Fibroblast of lung (primary cell): ENCODE measurements around the gene ERBB3. TPM values are rescaled to one million over a fixed set of nuclear protein-coding genes. Genes with fewer than 3 reads are reported as not detected.

Experiments
- DNase-seq, 2 donors: peaks; one replicate each; pipeline versions ENCODE4 v3.0.0 to v3.0.0-alpha.2; 2010; ENCODE audit warnings: low read depth in 2 of 2
- H2AFZ ChIP-seq: 2 replicates; pipeline ENCODE4 v1.5.1; 2012; ENCODE audit warnings: low read length, control low read depth, inconsistent platforms
- H3K27ac ChIP-seq: 2 replicates; pipeline ENCODE4 v1.5.1; 2011; ENCODE audit warnings: low read length, control low read depth; ENCODE audit not compliant: insufficient read depth
- H3K27me3 ChIP-seq: 2 replicates; pipeline ENCODE4 v1.5.1; 2011; ENCODE audit warnings: mild to moderate bottlenecking, low read length; ENCODE audit not compliant: control insufficient read depth, insufficient read depth
- H3K36me3 ChIP-seq: 2 replicates; pipeline ENCODE4 v1.5.1; 2011; ENCODE audit warnings: low read length; ENCODE audit not compliant: control insufficient read depth, insufficient read depth
- H3K4me1 ChIP-seq: 2 replicates; pipeline ENCODE4 v1.5.1; 2011; ENCODE audit warnings: low read length; ENCODE audit not compliant: control insufficient read depth, insufficient read depth; ENCODE audit errors: extremely low read depth
- H3K4me2 ChIP-seq: 2 replicates; pipeline ENCODE4 v1.5.1; 2011; ENCODE audit warnings: low read length, control low read depth; ENCODE audit not compliant: insufficient read depth; ENCODE audit errors: extremely low read depth
- H3K4me3 ChIP-seq, 4 experiments: fragments of 200-600 bp in 1 of 4; sonication (generic) in 1 of 4; replicated peaks in 1 of 4; 2 replicates each; pipeline ENCODE4 v1.5.1; 2011 to 2016; ENCODE audit warnings: low read length in 4 of 4, low read depth in 3 of 4, mild to moderate bottlenecking in 3 of 4, control low read depth in 2 of 4, inconsistent platforms in 1 of 4, mixed read lengths in 1 of 4; ENCODE audit not compliant: insufficient read depth in 1 of 4; ENCODE audit errors: control extremely low read depth in 1 of 4
- H3K79me2 ChIP-seq: 2 replicates; pipeline ENCODE4 v1.5.1; 2012; ENCODE audit warnings: mild to moderate bottlenecking, low read length, inconsistent platforms; ENCODE audit not compliant: control insufficient read depth, insufficient read depth
- H3K9ac ChIP-seq: 2 replicates; pipeline ENCODE4 v1.5.1; 2011; ENCODE audit warnings: mild to moderate bottlenecking, low read length, control low read depth; ENCODE audit not compliant: insufficient read depth
- H3K9me3 ChIP-seq: 2 replicates; pipeline ENCODE4 v1.5.1; 2012; ENCODE audit warnings: low read depth, low read length; ENCODE audit not compliant: control insufficient read depth, insufficient read depth
- H4K20me1 ChIP-seq: 2 replicates; pipeline ENCODE4 v1.5.1; 2011; ENCODE audit warnings: low read length; ENCODE audit not compliant: control insufficient read depth, insufficient read depth; ENCODE audit errors: extremely low read depth
- EZH2 ChIP-seq: IDR thresholded peaks from 2 replicates; pipeline ENCODE4 v1.5.1; 2012; ENCODE audit warnings: low read length, control low read depth, mild to moderate bottlenecking; ENCODE audit errors: missing control alignments
- polyA plus RNA-seq, 2 donors: library from polyadenylated mRNA; depleted of rRNA in 1 of 2; stranded (reverse) in 1 of 2; unstranded in 1 of 2; fragments of >200 nt; gene quantifications; 2 replicates each; pipeline ENCODE4 v1.2.1, GENCODE V29; 2011 to 2012; ENCODE audit warnings: missing spikeins in 1 of 2
- total RNA-seq: library from RNA; depleted of rRNA; stranded (reverse); fragments of >200 nt; gene quantifications from 2 replicates; pipeline ENCODE4 v1.2.1, GENCODE V29; 2014
- TF ChIP-seq, protein P1 (sequence below), 2 donors: IDR thresholded peaks in 1 of 2; conservative IDR thresholded peaks in 1 of 2; 1 replicate in 1 of 2; 2 replicates in 1 of 2; pipeline ENCODE4 v1.5.1; 2011 to 2012; ENCODE audit warnings: low read length in 2 of 2, control low read depth in 1 of 2, inconsistent platforms in 1 of 2, low read depth in 1 of 2, mild to moderate bottlenecking in 1 of 2

ERBB3 gene
- total and polyA plus RNA-seq, 2 donors (not counting 1 experiment from before 2014, with no cell fraction given), result 0.66 to 0.92 TPM

DNA sequence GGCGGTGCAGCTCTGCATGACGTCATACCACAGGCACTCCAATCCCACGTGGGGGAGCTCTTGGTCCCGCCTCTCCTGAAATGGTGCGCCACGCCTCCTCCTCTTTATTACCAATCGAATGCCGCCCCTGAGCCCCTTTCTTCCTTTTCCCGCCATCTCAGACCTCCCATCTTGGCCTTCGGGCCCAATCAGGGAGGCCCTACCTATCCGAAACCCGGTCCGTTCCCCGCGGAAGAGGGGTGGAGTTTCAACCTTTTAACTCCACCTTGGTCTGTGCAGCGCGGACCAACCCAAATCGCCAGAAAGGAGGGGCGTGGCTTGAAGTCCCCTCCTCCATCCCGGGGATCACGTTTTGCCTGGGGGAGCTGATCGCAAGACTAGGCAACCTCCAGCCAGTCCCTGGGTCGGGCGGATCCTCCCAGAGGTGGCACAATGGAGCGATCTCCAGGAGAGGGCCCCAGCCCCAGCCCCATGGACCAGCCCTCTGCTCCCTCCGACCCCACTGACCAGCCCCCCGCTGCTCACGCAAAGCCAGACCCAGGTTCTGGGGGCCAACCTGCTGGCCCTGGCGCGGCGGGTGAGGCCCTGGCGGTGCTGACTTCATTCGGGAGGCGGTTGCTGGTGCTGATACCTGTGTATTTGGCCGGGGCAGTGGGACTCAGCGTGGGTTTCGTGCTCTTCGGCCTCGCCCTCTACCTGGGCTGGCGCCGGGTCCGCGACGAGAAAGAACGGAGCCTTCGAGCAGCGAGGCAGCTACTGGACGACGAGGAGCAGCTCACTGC lies 48.1 kb downstream of the ERBB3 start, which contains the start of gene ESYT1:
Gene ESYT1 (plus strand): TSS at position 380 of the 782 bp plus-strand sequence. CDS start 53 bp downstream, at position 433.
- no peaks in the 10 kb centered on the region for H4K20me1 ChIP-seq
- DNase-seq, result peak; percentile 100
- H3K27ac ChIP-seq, result peak within 1 kb of the TSS; percentile 80
- peaks cover 18% of the 10 kb centered on the region for H3K36me3 ChIP-seq
- peaks cover 25% of the 10 kb centered on the region for H3K79me2 ChIP-seq
- peak within 1 kb of the TSS; percentile 77 to 97 (median 86) for H3K4me3 ChIP-seq
- H3K27me3 ChIP-seq, result no peaks in the 10 kb centered on the region
- peaks cover 11% of the 10 kb centered on the region for H3K4me1 ChIP-seq
- H2AFZ ChIP-seq, result no peak within 1 kb of the TSS
- peak within 1 kb of the TSS; percentile 86 for H3K9ac ChIP-seq
- no peak for TF ChIP-seq EZH2
- TF ChIP-seq, protein P1, sequence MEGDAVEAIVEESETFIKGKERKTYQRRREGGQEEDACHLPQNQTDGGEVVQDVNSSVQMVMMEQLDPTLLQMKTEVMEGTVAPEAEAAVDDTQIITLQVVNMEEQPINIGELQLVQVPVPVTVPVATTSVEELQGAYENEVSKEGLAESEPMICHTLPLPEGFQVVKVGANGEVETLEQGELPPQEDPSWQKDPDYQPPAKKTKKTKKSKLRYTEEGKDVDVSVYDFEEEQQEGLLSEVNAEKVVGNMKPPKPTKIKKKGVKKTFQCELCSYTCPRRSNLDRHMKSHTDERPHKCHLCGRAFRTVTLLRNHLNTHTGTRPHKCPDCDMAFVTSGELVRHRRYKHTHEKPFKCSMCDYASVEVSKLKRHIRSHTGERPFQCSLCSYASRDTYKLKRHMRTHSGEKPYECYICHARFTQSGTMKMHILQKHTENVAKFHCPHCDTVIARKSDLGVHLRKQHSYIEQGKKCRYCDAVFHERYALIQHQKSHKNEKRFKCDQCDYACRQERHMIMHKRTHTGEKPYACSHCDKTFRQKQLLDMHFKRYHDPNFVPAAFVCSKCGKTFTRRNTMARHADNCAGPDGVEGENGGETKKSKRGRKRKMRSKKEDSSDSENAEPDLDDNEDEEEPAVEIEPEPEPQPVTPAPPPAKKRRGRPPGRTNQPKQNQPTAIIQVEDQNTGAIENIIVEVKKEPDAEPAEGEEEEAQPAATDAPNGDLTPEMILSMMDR (conservative IDR thresholded peaks at IDR 0.05 in 1 of 2, IDR thresholded peaks at IDR 0.05 in 1 of 2; ENCODE audit: low read depth in 1 of 2, low read length in 2 of 2), result no peak
- H3K9me3 ChIP-seq, result no peaks in the 10 kb centered on the region
- peak within 1 kb of the TSS; percentile 92 for H3K4me2 ChIP-seq

DNA sequence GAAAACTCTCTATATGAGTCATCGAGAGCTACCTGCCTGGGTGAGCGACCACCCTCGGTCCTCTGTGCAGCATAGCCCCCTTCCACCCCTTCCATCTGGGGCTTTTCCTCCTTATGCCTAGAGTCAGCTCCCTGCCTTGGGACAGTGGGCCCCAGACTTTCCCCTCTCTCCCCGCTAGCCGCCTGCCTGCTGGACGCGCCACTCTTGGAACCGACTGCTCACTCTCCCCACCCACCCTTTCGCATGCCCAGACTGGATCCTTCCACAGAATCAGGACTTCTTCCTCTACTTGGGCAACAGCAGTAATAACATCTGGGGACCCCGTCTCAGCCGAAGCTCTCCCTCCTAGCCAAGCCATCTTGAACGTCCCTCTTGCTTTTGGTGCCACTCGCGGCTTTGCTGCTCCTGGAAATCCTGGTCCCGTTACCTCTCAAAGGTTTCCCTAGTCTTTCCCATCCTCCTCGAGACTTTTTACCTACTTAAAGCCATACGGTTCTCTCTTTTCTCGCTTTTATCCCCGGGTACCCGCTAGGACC lies 48.8 kb downstream of the ERBB3 start:
- H3K4me3 ChIP-seq, result peak overlapping the region; percentile 77 to 97 (median 86)
- H3K4me1 ChIP-seq, result peaks cover 11% of the 10 kb centered on the region
- TF ChIP-seq, protein P1 (conservative IDR thresholded peaks at IDR 0.05 in 1 of 2, IDR thresholded peaks at IDR 0.05 in 1 of 2; ENCODE audit: low read depth in 1 of 2, low read length in 2 of 2), result no peak
- TF ChIP-seq EZH2, result no peak
- peak in 1 of 2 donors; percentile 29 for DNase-seq
- H3K4me2 ChIP-seq, result peak overlapping the region; percentile 92
- peaks cover 22% of the 10 kb centered on the region for H3K36me3 ChIP-seq
- H2AFZ ChIP-seq, result no peak overlapping the region
- H3K79me2 ChIP-seq, result peaks cover 25% of the 10 kb centered on the region
- no peaks in the 10 kb centered on the region for H3K27me3 ChIP-seq
- no peaks in the 10 kb centered on the region for H3K9me3 ChIP-seq
- H3K27ac ChIP-seq, result peak overlapping the region; percentile 80
- no peaks in the 10 kb centered on the region for H4K20me1 ChIP-seq
- peak overlapping the region; percentile 86 for H3K9ac ChIP-seq

DNA sequence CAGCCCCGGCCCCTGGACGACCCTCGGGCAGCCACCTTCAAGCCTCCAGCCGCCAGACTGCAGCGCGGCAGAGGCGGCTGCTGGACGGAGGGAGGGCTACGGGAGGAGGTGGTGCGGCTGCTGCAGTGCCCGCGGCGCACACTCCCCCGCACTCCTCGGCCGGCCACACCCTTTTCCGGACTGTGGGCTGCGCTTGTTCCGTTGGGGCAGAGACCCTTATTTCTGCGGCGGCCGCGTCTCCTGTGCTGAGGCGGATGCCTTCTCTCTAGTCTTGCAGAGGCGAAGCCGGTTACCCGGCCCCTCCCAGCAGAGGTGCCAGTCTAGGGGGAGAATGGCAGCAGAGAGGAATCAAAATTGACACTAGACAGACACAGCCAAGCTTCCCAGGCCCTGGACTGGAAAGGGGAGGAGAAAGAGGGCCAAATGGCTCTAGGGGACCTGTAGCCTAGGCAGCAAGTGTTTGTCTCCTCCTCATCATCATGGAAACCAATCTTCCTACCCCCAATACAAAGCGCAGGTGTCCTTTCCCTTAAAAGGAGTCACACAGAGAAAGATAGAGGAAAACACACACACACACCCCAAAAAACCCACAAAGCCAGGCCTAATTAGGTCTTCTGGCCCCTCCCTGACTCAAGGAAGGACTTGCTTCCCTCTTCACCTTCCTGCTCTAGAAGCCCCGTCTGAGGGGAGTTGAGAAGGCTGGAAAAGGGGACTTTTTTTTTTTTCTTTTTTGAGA lies 49.4 kb downstream of the ERBB3 start:
- peak overlapping the region; percentile 54 for H3K9ac ChIP-seq
- peaks cover 11% of the 10 kb centered on the region for H3K4me1 ChIP-seq
- H3K9me3 ChIP-seq, result no peaks in the 10 kb centered on the region
- H3K36me3 ChIP-seq, result peaks cover 25% of the 10 kb centered on the region
- H3K27ac ChIP-seq, result peak overlapping the region; percentile 80
- DNase-seq, result peak; percentile 30 to 51
- no peak for TF ChIP-seq EZH2
- no peaks in the 10 kb centered on the region for H4K20me1 ChIP-seq
- peak overlapping the region; percentile 92 for H3K4me2 ChIP-seq
- no peaks in the 10 kb centered on the region for H3K27me3 ChIP-seq
- H3K79me2 ChIP-seq, result peaks cover 25% of the 10 kb centered on the region
- H3K4me3 ChIP-seq, result peak overlapping the region; percentile 77 to 97 (median 86)
- H2AFZ ChIP-seq, result no peak overlapping the region
